Mononuclear cell (primary cell): ENCODE results near the gene KIAA0930. TPM values are rescaled to one million over a fixed set of nuclear protein-coding genes. Genes with fewer than 3 reads are reported as not detected.

Experiments used
- H3K27me3 ChIP-seq: 2 replicates; pipeline ENCODE4 v1.6.0; 2011; ENCODE audit warnings: low read length, control low read depth; ENCODE audit not compliant: insufficient read depth
- H3K4me1 ChIP-seq: 2 replicates; pipeline ENCODE4 v1.5.1; 2011; ENCODE audit warnings: mild to moderate bottlenecking, low read length, control low read depth; ENCODE audit not compliant: insufficient read depth
- H3K4me3 ChIP-seq: 2 replicates; pipeline ENCODE4 v1.5.1; 2011; ENCODE audit warnings: mild to moderate bottlenecking, low read length, moderate library complexity
- H3K9me3 ChIP-seq: 2 replicates; pipeline ENCODE4 v1.5.1; 2011; ENCODE audit warnings: low read depth, mild to moderate bottlenecking, control low read depth, low read length
- total RNA-seq: library from RNA; depleted of rRNA; stranded (reverse); fragments of >200 nt; gene quantifications from one replicate; pipeline ENCODE4 v1.2.3, GENCODE V29; 2012

The KIAA0930 gene
- total RNA-seq, 1 donor = 20.5 TPM

- H3K4me3 ChIP-seq = no peak overlapping the region
- peaks cover 57% of the 10 kb centered on the region for H3K4me1 ChIP-seq
- H3K27me3 ChIP-seq = no peaks in the 10 kb centered on the region
- H3K9me3 ChIP-seq = no peaks in the 10 kb centered on the region
Measured at GRCh38 chr22:45218976-45219375, 21.7 kb downstream of the KIAA0930 start.

- Histone ChIP-seq H3K9me3 (no peaks in the 10 kb centered on the region), H3K27me3 (no peaks in the 10 kb centered on the region), H3K4me1 (peaks cover 57% of the 10 kb centered on the region), H3K4me3 (no peak overlapping the region)
Measured at GRCh38 chr22:45217806-45218205, 22.9 kb downstream of the KIAA0930 start.

GRCh38 chr22:45217345-45217744, 23.3 kb downstream of the KIAA0930 start:
- peaks cover 57% of the 10 kb centered on the region for H3K4me1 ChIP-seq
- no peaks in the 10 kb centered on the region for H3K9me3 ChIP-seq
- H3K27me3 ChIP-seq = no peaks in the 10 kb centered on the region
- H3K4me3 ChIP-seq = no peak overlapping the region

DNA sequence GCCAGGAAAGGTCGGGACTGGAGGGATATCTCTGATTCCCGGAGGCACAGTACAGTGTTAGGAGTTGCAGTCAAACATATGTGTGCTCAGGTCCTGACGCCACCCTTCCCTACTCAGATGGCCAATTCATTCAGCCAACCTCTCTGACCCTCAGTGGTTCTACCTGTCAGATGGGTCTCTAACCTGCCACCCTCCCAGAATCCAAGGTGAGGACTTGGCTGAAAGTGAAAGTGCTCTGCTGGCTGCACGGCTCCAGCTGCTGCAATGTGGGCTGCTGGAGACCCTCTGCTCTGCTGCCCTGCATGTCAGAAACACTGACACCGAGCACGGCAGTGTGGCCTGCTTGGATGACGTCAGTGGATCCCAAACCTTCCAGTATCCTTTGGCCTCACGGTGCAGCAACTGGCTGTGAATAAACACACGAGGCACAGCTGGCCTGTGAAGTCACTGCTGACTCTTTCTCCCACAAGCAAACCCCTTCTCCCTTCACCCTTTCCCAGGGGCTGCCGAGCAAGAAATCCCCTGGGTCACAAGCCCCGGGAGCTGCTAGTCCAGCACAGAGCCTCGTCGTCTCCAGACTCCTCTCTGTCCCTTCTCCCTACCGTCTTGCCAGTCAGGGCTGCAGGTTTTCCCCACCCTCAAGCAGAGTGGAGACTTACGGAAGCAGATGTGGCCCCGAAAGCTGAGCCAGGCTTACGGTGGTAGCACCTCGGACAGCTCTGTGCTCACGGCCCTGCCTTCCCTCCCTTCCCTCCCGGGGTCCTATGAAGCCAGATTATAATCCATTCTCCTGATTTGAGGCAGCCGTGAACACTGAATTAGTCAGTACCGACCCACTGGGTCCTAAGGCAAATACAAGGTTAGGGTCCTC, 24.3 kb downstream of the KIAA0930 start:
- Histone ChIP-seq H3K4me3 (no peak overlapping the region), H3K4me1 (peaks cover 53% of the 10 kb centered on the region), H3K27me3 (no peaks in the 10 kb centered on the region), H3K9me3 (no peaks in the 10 kb centered on the region)

DNA sequence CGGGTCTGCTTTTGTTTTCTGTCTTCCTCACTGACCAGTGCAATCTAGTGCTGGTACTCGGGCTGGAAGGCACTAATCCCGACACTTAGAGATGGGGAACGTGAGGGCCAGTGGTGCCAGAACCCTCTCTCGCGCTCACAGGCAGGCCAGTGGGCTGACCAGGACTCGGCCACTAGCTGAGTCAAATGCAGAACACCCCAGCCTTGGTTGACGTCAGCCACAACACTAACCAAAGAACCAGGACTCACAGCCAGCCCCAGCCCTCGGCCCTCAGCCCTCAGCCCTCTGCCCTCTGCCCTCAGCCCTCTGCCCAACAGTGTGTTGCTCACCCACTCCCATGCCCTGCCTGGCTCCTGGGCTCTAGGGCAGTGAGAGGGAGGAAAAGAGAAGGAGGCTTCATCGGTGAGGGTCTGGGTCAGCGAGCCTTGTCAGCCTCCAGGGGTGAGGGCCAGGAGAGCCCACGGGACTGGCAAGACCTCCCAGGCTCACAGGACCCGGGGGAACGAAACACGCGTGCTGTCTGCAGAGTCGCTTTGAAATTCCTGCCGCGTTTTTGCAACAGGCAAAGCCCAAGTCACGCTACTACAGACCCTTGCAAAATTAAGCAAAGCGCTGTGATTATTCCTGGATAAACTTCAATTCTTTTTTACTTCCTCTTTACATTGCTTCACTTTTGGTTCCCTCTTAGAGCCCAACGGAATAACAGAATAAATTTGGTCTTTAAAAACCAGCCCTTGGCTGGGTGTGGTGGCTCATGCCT, 27.5 kb downstream of the KIAA0930 start:
- Histone ChIP-seq H3K9me3 (no peaks in the 10 kb centered on the region), H3K4me1 (peaks cover 32% of the 10 kb centered on the region), H3K4me3 (no peak overlapping the region), H3K27me3 (no peaks in the 10 kb centered on the region)

DNA sequence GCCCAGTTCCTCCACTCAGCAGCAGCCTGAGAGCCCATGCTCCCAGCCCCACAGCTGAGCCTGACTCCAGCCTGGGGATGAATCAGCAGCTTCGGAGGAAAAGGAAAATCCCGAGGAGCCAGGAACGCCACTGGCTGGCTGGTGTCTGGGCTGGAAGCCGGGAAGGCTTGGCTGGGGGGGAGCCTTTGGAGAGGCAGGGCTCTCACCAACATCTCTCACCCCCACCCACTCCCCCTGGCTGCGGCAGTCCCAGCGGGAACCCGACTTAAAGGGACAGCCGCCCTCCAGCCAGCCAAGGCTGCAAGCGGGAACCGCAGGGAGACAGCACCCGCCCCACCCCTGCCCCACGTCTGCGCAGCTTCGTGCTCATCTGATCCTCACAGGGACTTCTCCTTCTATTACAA, 28.4 kb downstream of the KIAA0930 start:
- Histone ChIP-seq H3K27me3 (no peaks in the 10 kb centered on the region), H3K4me3 (no peak overlapping the region), H3K4me1 (peaks cover 32% of the 10 kb centered on the region), H3K9me3 (no peaks in the 10 kb centered on the region)

DNA sequence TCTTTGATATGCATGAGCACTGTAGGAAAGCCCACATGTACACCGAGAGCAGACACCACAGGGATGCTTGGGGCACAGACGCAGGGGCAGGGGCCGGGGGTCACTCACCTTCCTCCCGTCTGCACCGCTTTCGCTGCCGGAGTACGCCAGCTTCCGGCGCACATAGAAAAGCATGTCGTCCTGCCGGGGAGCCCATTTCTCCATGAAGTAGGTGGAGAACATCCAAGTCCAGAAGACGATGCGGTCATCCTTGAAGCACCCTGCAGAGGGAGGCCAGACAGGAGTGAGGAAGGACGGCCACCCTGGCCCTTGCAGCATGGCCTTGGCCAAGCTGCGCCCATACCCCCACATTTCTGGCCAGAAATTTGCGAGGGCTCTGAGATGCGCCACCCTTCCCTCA, 28.8 kb downstream of the KIAA0930 start:
- no peaks in the 10 kb centered on the region for H3K27me3 ChIP-seq
- H3K4me1 ChIP-seq = peaks cover 32% of the 10 kb centered on the region
- H3K4me3 ChIP-seq = no peak overlapping the region
- no peaks in the 10 kb centered on the region for H3K9me3 ChIP-seq

- Histone ChIP-seq H3K4me3 (no peak overlapping the region), H3K27me3 (no peaks in the 10 kb centered on the region), H3K4me1 (peaks cover 32% of the 10 kb centered on the region), H3K9me3 (no peaks in the 10 kb centered on the region)
Measured at GRCh38 chr22:45211435-45211834, 29.3 kb downstream of the KIAA0930 start.

DNA sequence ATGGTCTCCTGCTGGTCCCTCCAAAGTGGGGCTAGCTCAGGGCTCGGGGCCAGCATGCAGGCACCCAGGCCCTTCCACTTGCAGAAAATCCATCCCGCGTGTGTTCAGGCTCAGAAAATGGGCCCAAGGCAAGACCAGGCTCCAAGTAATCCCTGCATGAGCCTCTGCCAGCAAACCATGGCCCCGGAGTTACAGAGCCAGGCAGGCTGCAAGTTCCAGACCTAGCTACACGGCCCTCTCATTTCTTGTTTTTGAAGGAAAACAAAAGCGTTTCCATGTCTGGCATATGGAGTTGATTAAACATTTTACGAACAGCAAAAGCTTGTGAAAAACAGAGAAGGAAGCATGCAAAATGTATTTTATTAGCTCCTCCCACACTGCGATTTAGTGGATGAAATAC, 29.7 kb downstream of the KIAA0930 start:
- Histone ChIP-seq H3K4me1 (peaks cover 32% of the 10 kb centered on the region), H3K9me3 (no peaks in the 10 kb centered on the region)

GRCh38 chr22:45210577-45210976, 30.1 kb downstream of the KIAA0930 start:
- H3K27me3 ChIP-seq = no peaks in the 10 kb centered on the region
- no peaks in the 10 kb centered on the region for H3K9me3 ChIP-seq
- no peak overlapping the region for H3K4me3 ChIP-seq
- peaks cover 32% of the 10 kb centered on the region for H3K4me1 ChIP-seq

More for the DNA sequence above, 29.7 kb downstream of the KIAA0930 start:
- Histone ChIP-seq H3K27me3 (no peaks in the 10 kb centered on the region), H3K4me3 (no peak overlapping the region)

DNA sequence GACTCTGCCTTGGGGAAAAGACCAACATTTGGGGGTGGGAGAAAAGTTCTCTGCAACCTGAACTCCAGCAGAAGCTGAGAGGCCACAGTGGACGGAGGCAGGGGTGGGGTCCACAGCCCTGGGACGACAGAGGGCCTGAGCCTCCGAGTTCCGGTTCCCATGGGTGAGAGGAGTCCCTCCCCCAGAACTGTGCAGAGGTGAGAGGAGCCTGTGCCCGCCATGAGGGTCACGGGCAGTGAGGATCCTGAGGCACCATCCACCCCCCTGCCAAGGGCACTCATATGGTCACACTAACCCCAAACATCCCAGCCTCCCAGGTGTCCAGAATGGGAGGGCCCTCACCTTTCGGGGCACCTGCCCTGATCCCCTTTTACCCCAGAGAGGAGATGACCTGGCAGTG, 30.5 kb downstream of the KIAA0930 start:
- no peaks in the 10 kb centered on the region for H3K9me3 ChIP-seq
- no peak overlapping the region for H3K4me3 ChIP-seq
- H3K27me3 ChIP-seq = no peaks in the 10 kb centered on the region
- peaks cover 32% of the 10 kb centered on the region for H3K4me1 ChIP-seq

GRCh38 chr22:45208993-45209838, 31.5 kb downstream of the KIAA0930 start:
- Histone ChIP-seq H3K4me1 (peaks cover 24% of the 10 kb centered on the region), H3K9me3 (no peaks in the 10 kb centered on the region), H3K27me3 (no peaks in the 10 kb centered on the region), H3K4me3 (no peak overlapping the region)

- H3K4me1 ChIP-seq = peaks cover 19% of the 10 kb centered on the region
- no peaks in the 10 kb centered on the region for H3K9me3 ChIP-seq
- no peak overlapping the region for H3K4me3 ChIP-seq
- H3K27me3 ChIP-seq = no peaks in the 10 kb centered on the region
Measured at GRCh38 chr22:45208696-45208992, 32.0 kb downstream of the KIAA0930 start.

DNA sequence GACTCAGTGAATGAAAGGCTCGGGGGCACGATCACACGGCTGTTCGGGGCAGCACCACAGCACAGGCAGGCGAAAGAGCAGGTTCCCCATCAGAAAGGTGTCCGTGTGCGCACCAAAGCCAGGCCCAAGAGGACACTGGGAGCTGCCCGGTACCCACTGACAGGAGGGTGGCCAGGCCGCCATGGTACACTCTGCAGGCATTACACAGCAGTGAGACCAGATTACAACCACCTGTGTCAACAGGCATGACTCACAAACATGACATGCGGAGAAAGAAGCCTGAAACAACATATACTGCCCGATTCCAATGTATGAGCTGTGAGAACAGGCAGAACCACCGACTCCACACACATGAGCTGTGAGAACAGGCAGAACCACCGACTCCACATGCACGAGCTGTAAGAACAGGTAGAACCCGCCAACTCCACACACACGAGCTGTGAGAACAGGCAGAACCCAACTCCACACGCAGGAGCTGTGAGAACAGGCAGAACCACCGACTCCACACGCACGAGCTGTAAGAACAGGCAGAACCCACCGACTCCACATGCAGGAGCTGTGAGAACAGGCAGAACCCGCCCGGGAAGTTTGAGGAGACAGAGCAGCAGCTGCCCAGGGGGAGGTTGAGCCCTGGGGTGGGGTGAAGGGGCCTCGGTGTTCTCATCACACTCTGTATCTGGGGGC, 32.6 kb downstream of the KIAA0930 start:
- H3K4me1 ChIP-seq = peaks cover 14% of the 10 kb centered on the region
- no peaks in the 10 kb centered on the region for H3K9me3 ChIP-seq
- no peak overlapping the region for H3K4me3 ChIP-seq
- no peaks in the 10 kb centered on the region for H3K27me3 ChIP-seq
